ENCODE measurements around the gene EIF3B.
A peak's percentile ranks its signal among the peaks of the same experiment; 100 is the strongest.

Gene EIF3B

DNA sequence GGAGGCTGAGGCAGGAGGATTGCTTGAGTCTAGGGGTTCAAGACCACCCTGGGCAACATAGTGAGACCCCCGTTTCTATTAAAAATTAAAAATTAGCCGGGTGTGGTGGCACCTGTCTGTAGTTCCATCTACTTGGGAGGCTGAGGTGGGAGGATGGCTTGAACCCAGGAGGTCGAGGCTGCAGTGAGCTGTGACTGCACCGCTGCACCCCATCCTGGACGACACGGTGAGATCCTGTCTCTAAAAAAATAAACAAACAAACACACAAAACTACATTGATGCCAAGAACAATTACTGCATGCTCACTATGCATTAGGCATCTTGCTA is 48.0 kb downstream of the EIF3B start:
- H3K4me1 ChIP-seq (ENCODE audit: control insufficient read depth, insufficient read depth, low read length) = peaks cover 9% of the 10 kb centered on the region
- no peak overlapping the region for H3K27ac ChIP-seq (ENCODE audit: low read depth, low read length)
- no peaks in the 10 kb centered on the region for H3K27me3 ChIP-seq (ENCODE audit: control insufficient read depth, insufficient read depth, low read length)
- no peaks in the 10 kb centered on the region for H3K36me3 ChIP-seq (ENCODE audit: control insufficient read depth, insufficient read depth, low read length)
- H3K9ac ChIP-seq (ENCODE audit: low read length) = no peak overlapping the region
- H3K4me3 ChIP-seq (ENCODE audit: low read length) = peak overlapping the region; percentile 96

DNA sequence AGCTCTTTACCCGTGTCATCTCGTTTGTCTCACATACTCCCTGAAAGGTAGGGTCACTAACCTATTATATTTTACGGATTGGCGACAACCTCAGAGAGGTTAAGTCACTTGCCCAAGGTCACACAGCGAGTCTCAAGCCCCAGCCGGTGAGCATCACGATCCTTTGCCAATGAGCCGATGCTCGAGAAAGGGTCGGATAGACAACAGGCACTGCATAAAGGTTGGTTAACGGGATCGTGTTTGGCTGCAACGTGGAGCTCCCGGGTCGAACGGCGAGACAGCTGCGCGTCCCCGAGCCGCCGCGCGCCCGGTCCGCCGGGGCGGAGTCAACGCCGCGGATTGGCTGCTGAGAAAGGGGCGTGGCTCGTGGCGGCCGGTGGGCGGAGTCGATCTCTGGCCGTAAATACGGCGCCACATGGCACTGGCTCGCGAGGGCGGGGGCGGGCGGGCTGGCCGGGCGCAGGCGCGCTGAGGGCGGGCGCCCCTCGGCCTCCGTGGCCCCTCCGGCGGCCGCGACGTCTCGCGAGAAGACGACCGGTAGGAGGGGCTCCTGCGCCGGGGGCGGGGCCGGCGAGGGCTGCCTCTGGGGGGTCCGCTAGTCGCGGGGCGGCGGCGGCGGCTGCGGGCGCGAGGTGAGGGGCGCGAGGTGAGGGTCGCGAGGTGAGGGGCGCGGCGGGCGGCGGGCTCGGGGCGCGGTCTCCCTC is 48.5 kb downstream of the EIF3B start, which contains the start of gene CHST12:
Gene CHST12, plus strand, starts transcription at position 598 of the 704 bp plus-strand sequence. CDS start 29,029 bp downstream, outside the sequence.
- peak within 1 kb of the TSS; percentile 45 for H3K27ac ChIP-seq (ENCODE audit: low read depth, low read length)

DNA sequence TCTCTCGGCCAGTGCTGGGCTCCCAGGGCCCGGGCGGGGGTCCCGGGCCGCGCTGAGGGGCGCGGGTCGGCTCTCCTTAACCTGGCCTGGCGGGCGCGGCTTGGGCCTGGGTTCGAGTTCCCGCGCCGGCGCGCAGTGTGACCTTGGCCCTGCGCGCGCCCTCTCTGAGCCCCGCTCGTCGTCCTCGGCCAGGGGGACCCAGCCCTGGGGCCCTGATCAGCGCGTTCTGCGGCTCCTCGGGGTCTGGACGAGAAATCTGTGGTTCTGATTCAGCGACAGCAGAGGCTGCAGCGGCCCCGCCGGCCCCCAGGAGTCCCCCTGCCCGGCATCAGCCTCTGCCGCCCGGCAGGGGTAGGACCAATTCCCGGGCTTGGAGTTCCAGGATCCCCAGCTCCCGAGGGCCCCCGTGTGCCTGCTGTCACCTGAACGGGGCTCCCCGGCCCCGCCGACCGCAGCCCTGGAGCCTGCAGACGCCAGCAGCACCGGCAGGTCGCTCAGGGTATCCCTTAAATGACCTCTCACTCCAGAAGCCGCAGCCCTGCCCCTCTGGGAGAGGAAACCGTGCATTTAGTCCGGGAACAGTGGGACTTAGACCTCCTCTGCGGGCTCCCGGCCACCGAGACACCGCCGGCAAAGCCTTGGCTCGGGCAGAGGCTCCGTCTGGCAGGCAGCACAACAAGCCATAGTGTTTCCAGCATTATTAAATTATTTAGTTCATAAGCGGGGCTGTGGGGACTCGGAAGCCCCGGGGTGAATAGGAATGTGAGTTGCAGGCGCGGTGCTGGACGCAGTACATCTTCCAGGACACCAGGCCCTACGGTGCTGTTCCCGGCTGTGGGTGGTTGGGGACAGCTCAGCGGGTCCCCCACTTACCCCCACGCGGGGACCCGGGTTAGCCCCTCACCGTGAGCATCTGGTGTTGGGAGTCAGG is 49.4 kb downstream of the EIF3B start:
- Histone ChIP-seq H3K9ac (ENCODE audit: low read length) (peak overlapping the region; percentile 56), H3K4me3 (ENCODE audit: low read length) (peak overlapping the region; percentile 78), H3K27ac (ENCODE audit: low read depth, low read length) (peak overlapping the region; percentile 45), H3K36me3 (ENCODE audit: control insufficient read depth, insufficient read depth, low read length) (no peaks in the 10 kb centered on the region), H3K27me3 (ENCODE audit: control insufficient read depth, insufficient read depth, low read length) (no peaks in the 10 kb centered on the region), H3K4me1 (ENCODE audit: control insufficient read depth, insufficient read depth, low read length) (peaks cover 9% of the 10 kb centered on the region)

More for the DNA sequence above, 48.5 kb downstream of the EIF3B start, which contains the start of gene CHST12:
- Histone ChIP-seq H3K4me3 (ENCODE audit: low read length) (peak within 1 kb of the TSS; percentile 96), H3K27me3 (ENCODE audit: control insufficient read depth, insufficient read depth, low read length) (no peaks in the 10 kb centered on the region), H3K36me3 (ENCODE audit: control insufficient read depth, insufficient read depth, low read length) (no peaks in the 10 kb centered on the region), H3K9ac (ENCODE audit: low read length) (peak within 1 kb of the TSS; percentile 56), H3K4me1 (ENCODE audit: control insufficient read depth, insufficient read depth, low read length) (peaks cover 9% of the 10 kb centered on the region)

DNA sequence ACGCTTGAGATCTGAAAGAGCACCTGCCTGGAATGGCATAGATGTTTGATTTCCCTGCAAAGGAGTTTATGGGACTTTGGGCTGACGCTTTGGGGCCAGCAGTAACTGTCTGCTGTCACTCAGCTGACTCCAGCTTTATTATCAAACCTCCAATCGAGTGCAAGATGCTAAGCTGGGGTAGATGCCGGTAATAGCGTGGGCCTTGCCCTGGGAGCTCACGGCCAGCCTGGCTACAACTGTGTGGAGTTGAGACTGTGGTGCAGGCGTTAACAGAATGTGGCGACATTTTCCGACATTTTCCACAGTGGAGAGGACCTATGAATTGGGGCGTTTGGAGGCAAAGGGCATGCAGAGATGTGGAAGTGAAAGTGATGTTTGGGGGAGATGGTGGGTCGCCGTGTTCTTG is 50.1 kb downstream of the EIF3B start:
- no peak overlapping the region for H3K27ac ChIP-seq (ENCODE audit: low read depth, low read length)

DNA sequence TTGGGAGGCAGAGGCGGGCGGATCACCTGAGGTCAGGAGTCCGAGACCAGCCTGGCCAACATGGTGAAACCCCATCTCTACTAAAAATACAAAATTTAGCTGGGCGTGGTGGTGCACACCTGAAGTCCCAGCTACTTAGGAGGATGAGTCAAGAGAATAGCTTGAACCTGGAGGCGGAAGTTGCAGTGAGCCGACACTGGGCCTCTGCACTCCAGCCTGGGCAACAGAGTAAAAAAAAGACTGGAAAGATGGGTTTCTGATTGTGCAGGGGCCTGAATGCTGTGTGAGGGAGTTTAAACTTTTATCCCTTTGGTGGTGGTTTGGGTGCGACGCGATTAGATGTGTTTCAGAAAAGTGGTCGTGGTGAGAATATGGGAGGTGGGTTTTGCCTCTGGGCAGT is 50.6 kb downstream of the EIF3B start:
- no peaks in the 10 kb centered on the region for H3K36me3 ChIP-seq (ENCODE audit: control insufficient read depth, insufficient read depth, low read length)
- H3K4me1 ChIP-seq (ENCODE audit: control insufficient read depth, insufficient read depth, low read length) = peaks cover 6% of the 10 kb centered on the region
- H3K27ac ChIP-seq (ENCODE audit: low read depth, low read length) = no peak overlapping the region
- no peak overlapping the region for H3K9ac ChIP-seq (ENCODE audit: low read length)
- H3K4me3 ChIP-seq (ENCODE audit: low read length) = no peak overlapping the region
- no peaks in the 10 kb centered on the region for H3K27me3 ChIP-seq (ENCODE audit: control insufficient read depth, insufficient read depth, low read length)

More for the DNA sequence above, 50.1 kb downstream of the EIF3B start:
- Histone ChIP-seq H3K36me3 (ENCODE audit: control insufficient read depth, insufficient read depth, low read length) (no peaks in the 10 kb centered on the region), H3K4me3 (ENCODE audit: low read length) (peak overlapping the region; percentile 78), H3K9ac (ENCODE audit: low read length) (peak overlapping the region; percentile 56), H3K4me1 (ENCODE audit: control insufficient read depth, insufficient read depth, low read length) (peaks cover 9% of the 10 kb centered on the region), H3K27me3 (ENCODE audit: control insufficient read depth, insufficient read depth, low read length) (no peaks in the 10 kb centered on the region)

DNA sequence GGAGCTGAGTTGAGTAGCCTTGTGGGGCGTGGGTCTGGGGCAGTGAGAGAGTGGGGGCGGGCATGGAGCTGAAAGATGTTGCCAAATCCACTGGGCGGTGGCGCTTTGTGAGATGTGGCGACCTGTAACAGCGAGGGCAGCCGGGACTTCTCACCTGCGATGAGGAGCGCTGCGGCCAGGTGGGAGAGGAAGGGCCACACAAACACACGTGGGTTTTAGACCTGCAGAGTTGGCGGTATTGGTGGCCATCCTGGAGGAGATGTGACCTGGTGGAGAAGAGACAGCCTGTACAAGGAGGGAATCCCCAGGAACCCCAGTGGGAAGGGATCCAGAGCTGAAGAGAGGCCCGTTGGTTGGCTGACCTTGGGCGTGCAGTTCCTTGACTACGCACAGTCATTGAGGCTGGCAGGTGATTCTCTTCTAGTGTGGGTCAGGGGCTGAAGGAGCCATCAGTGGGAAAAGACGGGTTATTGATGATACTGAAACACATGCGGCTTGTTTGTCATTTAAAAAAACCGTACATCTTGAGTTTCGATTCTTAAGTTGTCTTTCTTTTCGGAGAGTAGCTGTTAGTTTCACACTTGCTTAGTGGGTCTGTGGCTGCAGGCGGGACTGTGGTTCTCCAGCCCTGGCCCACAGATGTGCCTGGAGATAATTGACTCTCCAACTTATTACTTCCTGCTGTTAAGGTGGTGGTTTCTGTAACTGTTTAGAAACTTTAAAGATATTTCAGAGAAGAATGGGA is 51.1 kb downstream of the EIF3B start:
- Histone ChIP-seq H3K4me3 (ENCODE audit: low read length) (peak overlapping the region; percentile 5), H3K36me3 (ENCODE audit: control insufficient read depth, insufficient read depth, low read length) (no peaks in the 10 kb centered on the region), H3K27me3 (ENCODE audit: control insufficient read depth, insufficient read depth, low read length) (no peaks in the 10 kb centered on the region), H3K27ac (ENCODE audit: low read depth, low read length) (no peak overlapping the region), H3K4me1 (ENCODE audit: control insufficient read depth, insufficient read depth, low read length) (peaks cover 5% of the 10 kb centered on the region), H3K9ac (ENCODE audit: low read length) (no peak overlapping the region)

DNA sequence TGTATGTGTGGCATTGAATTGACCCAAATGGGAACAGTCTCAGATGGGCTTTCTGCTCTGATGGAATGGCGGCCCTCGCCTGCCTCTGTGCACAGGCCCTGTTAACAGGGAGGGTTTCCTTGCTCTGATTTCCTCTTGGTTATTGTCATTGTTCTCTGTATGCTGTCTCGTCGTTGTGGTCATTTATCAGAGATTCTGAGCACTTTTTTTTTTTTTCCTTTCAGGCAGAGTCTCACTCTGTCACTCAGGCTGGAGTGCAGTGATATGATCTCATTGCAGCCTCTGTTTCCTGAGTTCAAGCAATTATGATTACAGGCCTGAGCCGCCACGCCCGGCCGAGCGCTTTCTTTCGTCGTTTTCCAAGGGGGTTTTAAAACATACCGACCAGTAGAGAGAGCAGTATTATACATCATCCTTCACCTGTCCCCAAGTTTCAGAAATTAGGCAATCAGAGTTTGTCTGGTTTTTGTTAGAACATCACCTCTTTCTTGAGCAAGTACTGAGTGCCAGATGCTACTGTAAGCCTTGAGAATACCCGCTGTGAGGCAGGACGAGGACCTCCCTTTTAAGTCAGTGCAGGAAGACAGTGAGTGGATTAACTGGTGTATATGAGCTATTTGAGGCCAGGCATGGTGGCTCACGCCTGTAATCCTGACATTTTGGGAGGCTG is 55.3 kb downstream of the EIF3B start:
- H3K36me3 ChIP-seq (ENCODE audit: control insufficient read depth, insufficient read depth, low read length) = no peaks in the 10 kb centered on the region
- H3K4me3 ChIP-seq (ENCODE audit: low read length) = no peak overlapping the region
- H3K27ac ChIP-seq (ENCODE audit: low read depth, low read length) = no peak overlapping the region
- no peaks in the 10 kb centered on the region for H3K27me3 ChIP-seq (ENCODE audit: control insufficient read depth, insufficient read depth, low read length)
- peaks cover 6% of the 10 kb centered on the region for H3K4me1 ChIP-seq (ENCODE audit: control insufficient read depth, insufficient read depth, low read length)
- H3K9ac ChIP-seq (ENCODE audit: low read length) = no peak overlapping the region

DNA sequence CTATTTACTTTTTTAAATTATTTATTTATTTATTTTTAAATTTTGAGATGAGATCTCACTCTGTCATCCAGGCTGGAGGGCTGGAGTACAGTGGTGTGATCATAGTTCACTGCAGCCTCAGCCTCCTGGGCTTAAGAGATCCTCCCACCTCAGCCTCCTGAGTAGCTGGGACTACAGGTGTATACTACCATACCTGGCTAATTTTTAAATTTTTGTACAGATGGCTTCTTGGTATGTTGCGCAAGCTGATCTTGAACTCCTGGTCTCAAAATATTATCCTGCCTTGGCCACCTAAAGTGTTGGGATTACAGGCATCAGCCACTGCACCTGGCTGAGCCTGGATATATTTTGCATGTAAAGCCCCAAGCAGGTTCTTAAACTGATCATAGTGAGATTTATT is 56.4 kb downstream of the EIF3B start:
- Histone ChIP-seq H3K27ac (ENCODE audit: low read depth, low read length) (no peak overlapping the region), H3K36me3 (ENCODE audit: control insufficient read depth, insufficient read depth, low read length) (no peaks in the 10 kb centered on the region), H3K4me3 (ENCODE audit: low read length) (no peak overlapping the region), H3K4me1 (ENCODE audit: control insufficient read depth, insufficient read depth, low read length) (peaks cover 6% of the 10 kb centered on the region), H3K9ac (ENCODE audit: low read length) (no peak overlapping the region), H3K27me3 (ENCODE audit: control insufficient read depth, insufficient read depth, low read length) (no peaks in the 10 kb centered on the region)

DNA sequence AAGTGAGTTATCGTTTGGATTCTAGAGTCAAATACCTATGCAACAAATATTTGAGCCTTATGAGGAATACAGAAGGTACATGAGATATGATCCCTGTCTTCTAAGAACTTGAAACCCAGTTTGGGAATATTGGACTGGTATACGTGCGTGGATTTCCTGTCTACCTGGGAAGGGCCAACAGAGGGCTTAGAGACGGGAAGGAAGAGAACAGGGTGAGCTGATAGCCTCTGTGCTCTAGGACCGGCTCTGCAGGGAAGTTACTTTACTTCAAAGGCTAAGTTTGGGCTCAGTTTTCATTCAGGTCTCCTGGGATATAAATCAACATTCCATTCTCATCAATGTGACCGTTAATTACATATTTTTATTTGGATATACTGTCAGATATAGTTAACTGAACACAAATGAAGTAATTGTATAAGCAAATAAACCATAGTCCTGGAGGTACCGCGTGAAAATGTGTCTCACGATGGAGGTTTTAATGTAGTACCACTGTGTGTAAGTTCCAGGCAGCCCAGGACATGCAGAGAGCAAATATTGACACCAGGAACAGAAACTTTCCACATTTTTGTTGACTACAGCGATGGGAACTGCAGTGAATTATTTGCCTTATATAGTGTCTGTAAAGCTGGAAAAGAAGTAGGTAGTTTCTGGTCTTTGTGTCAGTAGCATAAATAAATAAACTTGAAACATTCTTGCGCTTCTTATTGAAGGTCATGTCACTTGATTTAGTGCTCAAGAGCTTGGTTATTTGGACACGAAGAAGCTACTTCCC is 57.4 kb downstream of the EIF3B start:
- no peaks in the 10 kb centered on the region for H3K27me3 ChIP-seq (ENCODE audit: control insufficient read depth, insufficient read depth, low read length)
- peaks cover 6% of the 10 kb centered on the region for H3K4me1 ChIP-seq (ENCODE audit: control insufficient read depth, insufficient read depth, low read length)
- peak overlapping the region; percentile 1 for H3K27ac ChIP-seq (ENCODE audit: low read depth, low read length)
- no peaks in the 10 kb centered on the region for H3K36me3 ChIP-seq (ENCODE audit: control insufficient read depth, insufficient read depth, low read length)
- H3K4me3 ChIP-seq (ENCODE audit: low read length) = no peak overlapping the region
- no peak overlapping the region for H3K9ac ChIP-seq (ENCODE audit: low read length)

DNA sequence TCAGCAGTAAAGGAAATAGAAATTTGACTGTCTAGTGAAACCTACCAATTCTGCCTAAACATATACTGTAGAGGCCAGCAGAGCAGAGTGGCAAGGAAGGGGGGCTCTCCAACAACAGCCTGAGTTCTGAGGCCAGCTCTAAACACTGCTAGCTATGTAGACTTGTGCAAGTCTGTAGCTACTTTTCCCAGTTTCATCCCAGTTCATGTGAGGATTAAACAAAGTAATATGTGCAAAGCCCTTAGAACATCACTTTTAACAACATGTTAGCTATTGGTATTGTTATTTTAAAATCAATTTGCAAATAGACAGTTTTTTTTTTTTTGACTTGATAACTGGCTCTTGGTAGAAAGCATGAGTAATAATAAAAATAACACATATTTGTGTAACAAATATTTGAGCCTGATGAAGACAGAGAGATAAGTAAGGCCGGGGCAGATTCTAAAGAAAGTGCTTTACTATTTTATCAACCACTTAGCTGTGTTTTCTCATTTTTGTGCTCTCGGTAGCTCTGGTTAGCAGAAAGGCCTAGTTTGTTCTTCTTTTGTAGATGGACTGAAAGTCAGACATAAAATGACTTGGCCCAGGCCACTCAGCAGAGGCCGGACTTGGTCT is 58.1 kb downstream of the EIF3B start:
- H3K27ac ChIP-seq (ENCODE audit: low read depth, low read length) = no peak overlapping the region
- H3K9ac ChIP-seq (ENCODE audit: low read length) = no peak overlapping the region
- H3K4me1 ChIP-seq (ENCODE audit: control insufficient read depth, insufficient read depth, low read length) = peaks cover 6% of the 10 kb centered on the region

DNA sequence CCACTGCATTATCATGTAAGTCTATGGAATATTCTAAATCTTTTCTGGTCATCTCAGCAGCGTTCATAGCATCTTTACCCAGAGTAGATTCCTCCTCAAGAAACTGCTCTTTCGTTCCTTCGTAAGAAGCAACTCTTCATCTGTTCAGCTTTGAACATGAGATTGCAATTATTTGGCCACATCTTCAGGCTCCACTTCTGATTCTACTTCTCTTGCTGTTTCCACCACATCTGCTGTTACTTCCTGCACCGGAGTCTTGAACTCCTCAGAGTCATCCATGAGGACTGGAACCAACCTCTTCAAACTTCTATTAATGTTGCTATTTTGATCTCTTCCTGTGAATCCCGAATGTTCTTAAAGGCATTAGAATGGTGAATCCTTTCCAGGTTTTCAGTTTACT is 61.4 kb downstream of the EIF3B start:
- H3K4me1 ChIP-seq (ENCODE audit: control insufficient read depth, insufficient read depth, low read length) = peaks cover 6% of the 10 kb centered on the region
- H3K9ac ChIP-seq (ENCODE audit: low read length) = no peak overlapping the region

More for the DNA sequence above, 58.1 kb downstream of the EIF3B start:
- H3K36me3 ChIP-seq (ENCODE audit: control insufficient read depth, insufficient read depth, low read length) = no peaks in the 10 kb centered on the region
- no peaks in the 10 kb centered on the region for H3K27me3 ChIP-seq (ENCODE audit: control insufficient read depth, insufficient read depth, low read length)
- no peak overlapping the region for H3K4me3 ChIP-seq (ENCODE audit: low read length)

More for the DNA sequence above, 61.4 kb downstream of the EIF3B start:
- Histone ChIP-seq H3K27ac (ENCODE audit: low read depth, low read length) (no peak overlapping the region), H3K27me3 (ENCODE audit: control insufficient read depth, insufficient read depth, low read length) (no peaks in the 10 kb centered on the region), H3K4me3 (ENCODE audit: low read length) (no peak overlapping the region), H3K36me3 (ENCODE audit: control insufficient read depth, insufficient read depth, low read length) (no peaks in the 10 kb centered on the region)
